HL-60 (cell line): ENCODE results near the gene PORCN.

ENCODE experiments used
- DNase-seq, 2 experiments: peaks; one replicate each; pipeline ENCODE4 v3.0.0-alpha.2; 2010 to 2020; ENCODE audit warnings: low read depth in 1 of 2, low spot score in 1 of 2
- H3K27ac ChIP-seq: fragments of 250-450 bp; sonication (Bioruptor Pico); replicated peaks from 2 replicates; pipeline ENCODE4 v1.5.1; 2020; ENCODE audit warnings: mild to moderate bottlenecking, moderate library complexity
- H3K27me3 ChIP-seq: fragments of 250-450 bp; sonication (Bioruptor Pico); 2 replicates; pipeline ENCODE4 v1.5.1; 2021; ENCODE audit warnings: mild to moderate bottlenecking, moderate library complexity; ENCODE audit not compliant: insufficient read depth, poor library complexity, severe bottlenecking
- H3K4me3 ChIP-seq: replicated peaks from 2 replicates; pipeline ENCODE4 v1.5.1; 2011; ENCODE audit warnings: mild to moderate bottlenecking, control low read depth, low read length; ENCODE audit not compliant: insufficient read depth
- GABPA ChIP-seq: IDR thresholded peaks from 2 replicates; pipeline ENCODE4 v1.6.1; 2012; ENCODE audit warnings: low read depth
- POLR2AphosphoS5 ChIP-seq: IDR thresholded peaks from 2 replicates; pipeline ENCODE4 v1.6.1; 2012; ENCODE audit warnings: low read depth
- SPI1 ChIP-seq: IDR thresholded peaks from 2 replicates; pipeline ENCODE4 v1.6.1; 2012; ENCODE audit warnings: low read depth, mild to moderate bottlenecking, borderline replicate concordance
- TF ChIP-seq, protein P1 (sequence below): IDR thresholded peaks from one replicate; pipeline ENCODE4 v1.5.1; 2011; ENCODE audit warnings: low read length, control low read depth, inconsistent platforms; ENCODE audit not compliant: insufficient read depth
- TF ChIP-seq, protein P2 (sequence below): IDR thresholded peaks from 2 replicates; pipeline ENCODE4 v1.6.1; 2012; ENCODE audit warnings: low read depth; ENCODE audit not compliant: insufficient replicate concordance

The PORCN gene

DNA sequence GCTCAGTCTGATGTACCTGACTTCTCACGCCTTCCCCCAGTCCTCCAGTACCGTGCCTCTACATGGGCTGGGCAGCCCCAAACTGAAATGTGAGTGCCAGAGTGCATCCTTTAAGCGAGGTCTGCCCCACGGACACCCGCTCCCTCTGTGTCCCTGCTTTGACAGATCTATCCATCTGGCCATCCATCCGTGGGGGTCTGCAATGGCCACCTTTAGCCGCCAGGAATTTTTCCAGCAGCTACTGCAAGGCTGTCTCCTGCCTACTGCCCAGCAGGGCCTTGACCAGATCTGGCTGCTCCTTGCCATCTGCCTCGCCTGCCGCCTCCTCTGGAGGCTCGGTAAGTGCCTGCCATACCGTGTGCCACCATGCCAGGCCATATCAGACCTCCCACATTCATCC, 827 bp downstream of the PORCN start:
- no peak for TF ChIP-seq POLR2AphosphoS5
- TF ChIP-seq SPI1 = no peak
- TF ChIP-seq, protein P1, sequence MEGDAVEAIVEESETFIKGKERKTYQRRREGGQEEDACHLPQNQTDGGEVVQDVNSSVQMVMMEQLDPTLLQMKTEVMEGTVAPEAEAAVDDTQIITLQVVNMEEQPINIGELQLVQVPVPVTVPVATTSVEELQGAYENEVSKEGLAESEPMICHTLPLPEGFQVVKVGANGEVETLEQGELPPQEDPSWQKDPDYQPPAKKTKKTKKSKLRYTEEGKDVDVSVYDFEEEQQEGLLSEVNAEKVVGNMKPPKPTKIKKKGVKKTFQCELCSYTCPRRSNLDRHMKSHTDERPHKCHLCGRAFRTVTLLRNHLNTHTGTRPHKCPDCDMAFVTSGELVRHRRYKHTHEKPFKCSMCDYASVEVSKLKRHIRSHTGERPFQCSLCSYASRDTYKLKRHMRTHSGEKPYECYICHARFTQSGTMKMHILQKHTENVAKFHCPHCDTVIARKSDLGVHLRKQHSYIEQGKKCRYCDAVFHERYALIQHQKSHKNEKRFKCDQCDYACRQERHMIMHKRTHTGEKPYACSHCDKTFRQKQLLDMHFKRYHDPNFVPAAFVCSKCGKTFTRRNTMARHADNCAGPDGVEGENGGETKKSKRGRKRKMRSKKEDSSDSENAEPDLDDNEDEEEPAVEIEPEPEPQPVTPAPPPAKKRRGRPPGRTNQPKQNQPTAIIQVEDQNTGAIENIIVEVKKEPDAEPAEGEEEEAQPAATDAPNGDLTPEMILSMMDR = no peak
- TF ChIP-seq, protein P2, sequence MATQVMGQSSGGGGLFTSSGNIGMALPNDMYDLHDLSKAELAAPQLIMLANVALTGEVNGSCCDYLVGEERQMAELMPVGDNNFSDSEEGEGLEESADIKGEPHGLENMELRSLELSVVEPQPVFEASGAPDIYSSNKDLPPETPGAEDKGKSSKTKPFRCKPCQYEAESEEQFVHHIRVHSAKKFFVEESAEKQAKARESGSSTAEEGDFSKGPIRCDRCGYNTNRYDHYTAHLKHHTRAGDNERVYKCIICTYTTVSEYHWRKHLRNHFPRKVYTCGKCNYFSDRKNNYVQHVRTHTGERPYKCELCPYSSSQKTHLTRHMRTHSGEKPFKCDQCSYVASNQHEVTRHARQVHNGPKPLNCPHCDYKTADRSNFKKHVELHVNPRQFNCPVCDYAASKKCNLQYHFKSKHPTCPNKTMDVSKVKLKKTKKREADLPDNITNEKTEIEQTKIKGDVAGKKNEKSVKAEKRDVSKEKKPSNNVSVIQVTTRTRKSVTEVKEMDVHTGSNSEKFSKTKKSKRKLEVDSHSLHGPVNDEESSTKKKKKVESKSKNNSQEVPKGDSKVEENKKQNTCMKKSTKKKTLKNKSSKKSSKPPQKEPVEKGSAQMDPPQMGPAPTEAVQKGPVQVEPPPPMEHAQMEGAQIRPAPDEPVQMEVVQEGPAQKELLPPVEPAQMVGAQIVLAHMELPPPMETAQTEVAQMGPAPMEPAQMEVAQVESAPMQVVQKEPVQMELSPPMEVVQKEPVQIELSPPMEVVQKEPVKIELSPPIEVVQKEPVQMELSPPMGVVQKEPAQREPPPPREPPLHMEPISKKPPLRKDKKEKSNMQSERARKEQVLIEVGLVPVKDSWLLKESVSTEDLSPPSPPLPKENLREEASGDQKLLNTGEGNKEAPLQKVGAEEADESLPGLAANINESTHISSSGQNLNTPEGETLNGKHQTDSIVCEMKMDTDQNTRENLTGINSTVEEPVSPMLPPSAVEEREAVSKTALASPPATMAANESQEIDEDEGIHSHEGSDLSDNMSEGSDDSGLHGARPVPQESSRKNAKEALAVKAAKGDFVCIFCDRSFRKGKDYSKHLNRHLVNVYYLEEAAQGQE = no peak
- no peak for TF ChIP-seq GABPA
- Histone ChIP-seq H3K27me3 (no peaks in the 10 kb centered on the region), H3K27ac (no peak overlapping the region), H3K4me3 (no peak overlapping the region)
- DNase-seq = no peak

DNA sequence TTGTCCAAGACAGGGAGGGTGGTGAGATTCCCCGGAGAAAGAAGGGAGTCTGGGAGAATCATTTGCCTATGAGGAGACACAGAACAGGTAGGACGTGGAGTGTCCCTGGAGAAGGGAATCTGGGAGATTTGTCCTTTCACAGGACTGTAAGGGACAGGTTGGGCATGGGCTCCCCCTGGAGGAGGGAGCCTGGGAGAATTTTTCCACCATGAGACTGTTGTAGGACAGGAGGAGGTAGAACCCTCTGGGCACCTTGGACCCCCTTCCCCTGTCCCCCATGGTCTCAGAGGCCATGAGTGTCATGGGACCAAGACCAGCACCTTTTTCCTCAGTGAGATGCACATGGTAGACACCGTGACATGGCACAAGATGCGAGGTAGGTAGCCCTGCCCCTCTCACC, 2.8 kb downstream of the PORCN start:
- no peak for TF ChIP-seq SPI1
- TF ChIP-seq, protein P1 = no peak
- TF ChIP-seq, protein P2 = no peak
- TF ChIP-seq GABPA = no peak
- no peak for TF ChIP-seq POLR2AphosphoS5
- Histone ChIP-seq H3K27ac (no peak overlapping the region), H3K27me3 (no peaks in the 10 kb centered on the region), H3K4me3 (no peak overlapping the region)
- DNase-seq = no peak

DNA sequence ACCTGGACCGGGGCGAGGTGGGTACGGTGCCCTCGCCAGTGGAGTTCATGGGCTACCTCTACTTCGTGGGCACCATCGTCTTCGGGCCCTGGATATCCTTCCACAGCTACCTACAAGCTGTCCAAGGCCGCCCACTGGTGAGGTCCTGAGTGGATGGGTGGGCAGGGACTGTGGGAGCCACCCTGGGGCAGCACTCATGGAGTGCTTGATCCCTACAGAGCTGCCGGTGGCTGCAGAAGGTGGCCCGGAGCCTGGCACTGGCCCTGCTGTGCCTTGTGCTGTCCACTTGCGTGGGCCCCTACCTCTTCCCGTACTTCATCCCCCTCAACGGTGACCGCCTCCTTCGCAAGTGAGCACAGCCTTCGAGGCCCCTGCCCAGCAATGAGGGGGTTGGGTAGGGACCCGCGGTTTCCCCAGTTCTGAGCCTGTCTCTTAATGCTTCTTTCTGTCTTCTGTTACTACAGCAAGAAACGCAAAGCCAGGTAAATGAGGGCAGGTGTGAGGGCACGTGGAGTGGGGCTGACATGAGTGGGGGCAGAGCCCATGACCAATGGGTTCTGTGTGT, 3.7 kb downstream of the PORCN start:
- Histone ChIP-seq H3K27ac (no peak overlapping the region), H3K27me3 (no peaks in the 10 kb centered on the region), H3K4me3 (no peak overlapping the region)
- no peak for DNase-seq
- TF ChIP-seq GABPA = no peak
- no peak for TF ChIP-seq SPI1
- TF ChIP-seq, protein P1 = no peak
- TF ChIP-seq, protein P2 = no peak
- no peak for TF ChIP-seq POLR2AphosphoS5
